ENCODE data around the gene DHX58.

- no peak for TF ChIP-seq EZH2 (IDR thresholded peaks at IDR 0.05)
- TF ChIP-seq POLR2AphosphoS5 (IDR thresholded peaks at IDR 0.05; ENCODE audit: borderline replicate concordance, low read depth, low read length) = no peak
These were observed 14.9 kb upstream of the DHX58 start for GRCh38 chr17:42127414-42127813.

Data from SK-N-MC (cell line).